ENCODE measurements around the gene FCER1G.

- TF ChIP-seq CTCF (conservative IDR thresholded peaks at IDR 0.05; ENCODE audit: low read depth, low read length): no peak
- TF ChIP-seq EZH2phosphoT487 (IDR thresholded peaks at IDR 0.05; ENCODE audit: borderline replicate concordance, low read length): no peak
- no peak for TF ChIP-seq EZH2 (IDR thresholded peaks at IDR 0.05; ENCODE audit: low read length, unreplicated experiment)
Measured at GRCh38 chr1:161259765-161260164, 44.7 kb downstream of the FCER1G start.
